K562 (cell line): ENCODE results near the gene FBLIM1. TPM values are rescaled to one million over a fixed set of nuclear protein-coding genes. Genes with fewer than 3 reads are reported as not detected.

Experiments used
- ATAC-seq: fragments of 200-7000 bp; cut with Tn5 transposase; 3 replicates; pipeline ENCODE4 v1.9.1; 2020; ENCODE audit warnings: moderate library complexity
- BruUV-seq: library from RNA; stranded (reverse); fragments of 400-500 nt; replicated peaks from 2 replicates; lab custom pipeline; 2021; lab: Mats Ljungman, UMichigan
- CTCF ChIA-PET: fragments of 300-600 bp; formaldehyde crosslinking; extraction: SDS; loops from one replicate; lab custom pipeline; 2021; ENCODE audit warnings: low intra/inter-chr PET ratio; lab: Yijun Ruan, JAX
- POLR2A ChIA-PET: fragments of 300-600, 350-650 bp; sonication (Branson Sonifier 250); formaldehyde crosslinking; extraction: SDS; loops from one replicate; lab custom pipeline; 2021; ENCODE audit warnings: antibody characterized with exemption, inconsistent platforms; lab: Yijun Ruan, JAX
- DNase-seq, 4 experiments: peaks; one replicate each; pipeline versions ENCODE4 v3.0.0 to v3.0.0-alpha.2; 2011 to 2018; ENCODE audit warnings: low spot score in 3 of 4, mixed read lengths in 3 of 4; ENCODE audit errors: extremely low read depth in 1 of 4
- FAIRE-seq: peaks from 2 replicates; lab custom pipeline; 2011; peaks lifted over from hg19 to GRCh38; lab: Jason Lieb, UNC
- H2AFZ ChIP-seq: 2 replicates; pipeline ENCODE4 v1.6.0; 2011; ENCODE audit warnings: low read depth, low read length, control low read depth, inconsistent platforms
- H3K27ac ChIP-seq: fragments of 200-600 bp; 3 replicates; pipeline ENCODE4 v1.8.0; 2011; ENCODE audit warnings: low read depth, mild to moderate bottlenecking, control low read depth, inconsistent platforms, low read length, moderate library complexity, mixed read lengths; ENCODE audit errors: extremely low read depth
- H3K27me3 ChIP-seq, 2 experiments: fragments of 300-600 bp in 1 of 2; 2 replicates in 1 of 2; 3 replicates in 1 of 2; pipeline versions ENCODE4 v1.6.0 to v1.8.0; 2011; ENCODE audit warnings: inconsistent platforms in 2 of 2, low read length in 2 of 2, mild to moderate bottlenecking in 1 of 2, mixed read lengths in 1 of 2, moderate library complexity in 1 of 2; ENCODE audit not compliant: control insufficient read depth in 2 of 2, insufficient read depth in 2 of 2
- H3K36me3 ChIP-seq: fragments of 300-600 bp; 3 replicates; pipeline ENCODE4 v1.8.0; 2011; ENCODE audit warnings: mild to moderate bottlenecking, low read length, inconsistent platforms; ENCODE audit not compliant: control insufficient read depth, insufficient read depth
- H3K4me1 ChIP-seq, 2 experiments: fragments of 200-600 bp in 1 of 2; replicated peaks in 1 of 2; 2 replicates in 1 of 2; 3 replicates in 1 of 2; pipeline versions ENCODE4 v1.5.1 to v1.8.0; 2011; ENCODE audit warnings: inconsistent platforms in 2 of 2, low read length in 2 of 2, mild to moderate bottlenecking in 1 of 2, mixed read lengths in 1 of 2, moderate library complexity in 1 of 2; ENCODE audit not compliant: control insufficient read depth in 2 of 2, insufficient read depth in 2 of 2
- H3K4me2 ChIP-seq: 2 replicates; pipeline ENCODE4 v1.6.1; 2011; ENCODE audit warnings: low read length, control low read depth, inconsistent platforms, mixed read lengths; ENCODE audit not compliant: insufficient read depth
- H3K4me3 ChIP-seq: fragments of 200-600 bp; sonication (generic), shearing (Covaris generic); 2 replicates; pipeline ENCODE4 v1.5.1; 2016; ENCODE audit warnings: control low read depth, inconsistent platforms
- H3K79me2 ChIP-seq: fragments of 200-600 bp; 3 replicates; pipeline ENCODE4 v1.8.0; 2011; ENCODE audit warnings: low read length, inconsistent platforms; ENCODE audit not compliant: control insufficient read depth, insufficient read depth
- H3K9ac ChIP-seq, 2 experiments: 2 replicates each; pipeline versions ENCODE4 v1.6.0 to v1.6.1; 2011; ENCODE audit warnings: low read depth in 2 of 2, low read length in 2 of 2, control low read depth in 1 of 2, inconsistent platforms in 1 of 2, mild to moderate bottlenecking in 1 of 2, mixed read lengths in 1 of 2; ENCODE audit not compliant: insufficient read depth in 1 of 2
- H3K9me1 ChIP-seq: one replicate; pipeline ENCODE4 v1.6.0; 2011; ENCODE audit warnings: inconsistent platforms, mild to moderate bottlenecking, low read length, moderate library complexity; ENCODE audit not compliant: control insufficient read depth, insufficient read depth
- H3K9me3 ChIP-seq: replicated peaks from 2 replicates; pipeline ENCODE4 v1.5.1; 2011; ENCODE audit warnings: low read depth, low read length, inconsistent platforms; ENCODE audit not compliant: control insufficient read depth, insufficient read depth
- H4K20me1 ChIP-seq: replicated peaks from 2 replicates; pipeline ENCODE4 v1.6.1; 2011; ENCODE audit warnings: low read length, inconsistent platforms, mixed read lengths; ENCODE audit not compliant: control insufficient read depth, insufficient read depth
- BCOR ChIP-seq: fragments of 450-650 bp; IDR thresholded peaks from 2 replicates; pipeline ENCODE4 v1.6.1; 2016
- CHAMP1 ChIP-seq: fragments of 450-650 bp; IDR thresholded peaks from 2 replicates; pipeline ENCODE4 v1.6.1; 2016; ENCODE audit warnings: mild to moderate bottlenecking
- E2F3 ChIP-seq: fragments of 250-450 bp; sonication (Bioruptor Pico); IDR thresholded peaks from 2 replicates; pipeline ENCODE4 v1.4.0; 2020; ENCODE audit warnings: mild to moderate bottlenecking
- HDAC2 ChIP-seq: fragments of 450-650 bp; IDR thresholded peaks from 2 replicates; pipeline ENCODE4 v1.6.1; 2016; ENCODE audit warnings: mild to moderate bottlenecking
- KDM1A ChIP-seq, 2 experiments: fragments of 450-650 bp; IDR thresholded peaks; 2 replicates each; pipeline ENCODE4 v1.6.1; 2016; ENCODE audit warnings: mild to moderate bottlenecking in 2 of 2
- MAFK ChIP-seq: IDR thresholded peaks from 2 replicates; pipeline ENCODE4 v1.6.1; 2011; ENCODE audit warnings: low read length, improper control_type of control experiment
- RBM14 ChIP-seq: fragments of 200-400 bp; formaldehyde crosslinking; IDR thresholded peaks from 2 replicates; pipeline ENCODE4 v1.6.1; 2018; ENCODE audit warnings: low read depth, mild to moderate bottlenecking, low read length, moderate library complexity, borderline replicate concordance; ENCODE audit not compliant: insufficient read depth
- RBM25 ChIP-seq: fragments of 200-400 bp; formaldehyde crosslinking; IDR thresholded peaks from 2 replicates; pipeline ENCODE4 v1.6.1; 2018; ENCODE audit warnings: low read length, low read depth, moderate library complexity; ENCODE audit not compliant: severe bottlenecking
- RBM39 ChIP-seq: fragments of 200-400 bp; formaldehyde crosslinking; optimal IDR thresholded peaks from 2 replicates; pipeline ENCODE3; 2018; ENCODE audit warnings: low read depth, low read length
- SMAD3 ChIP-seq: fragments of 450-650 bp; formaldehyde crosslinking; conservative IDR thresholded peaks from 2 replicates; pipeline ENCODE4 v1.4.0; 2020; ENCODE audit warnings: mild to moderate bottlenecking
- SMAD4 ChIP-seq: fragments of 250-450 bp; sonication (Bioruptor Pico); conservative IDR thresholded peaks from 2 replicates; pipeline ENCODE4 v1.8.0; 2021; ENCODE audit warnings: inconsistent platforms, mild to moderate bottlenecking, moderate library complexity
- TARDBP ChIP-seq: fragments of 450-650 bp; IDR thresholded peaks from 2 replicates; pipeline ENCODE4 v1.6.1; 2016
- ZFP36 ChIP-seq: fragments of 150-350 bp; IDR thresholded peaks from 2 replicates; pipeline ENCODE4 v1.6.1; 2018; ENCODE audit warnings: low read length, low read depth; ENCODE audit not compliant: partially characterized antibody
- ZNF121 ChIP-seq: sonication (generic); formaldehyde crosslinking; conservative IDR thresholded peaks from 2 replicates; pipeline ENCODE4 v1.8.0; 2022; ENCODE audit warnings: missing genetic modification reagents
- ZNF57 ChIP-seq: fragments of 450-650 bp; formaldehyde crosslinking; IDR thresholded peaks from 2 replicates; pipeline ENCODE4 v1.4.0; 2020; ENCODE audit warnings: mild to moderate bottlenecking, moderate library complexity
- WGBS: fragments of 100-300 bp; shearing (Covaris generic); methylation state at CpG from one replicate; pipeline ENCODE4 v1.1.6; 2016; ENCODE audit warnings: low coverage, mixed read lengths; ENCODE audit not compliant: insufficient coverage; ENCODE audit errors: missing lambda C conversion rate; 5-methylcytosine and 5-hydroxymethylcytosine counted together
- in situ Hi-C: fragments of 300-500 bp; cut with MboI; formaldehyde crosslinking; loops from 4 replicates; pipeline ENCODE4 v1.15.0; 2018; ENCODE audit warnings: inconsistent platforms, mixed read lengths
- intact Hi-C: fragments of 100-400 bp; cut with micrococcal nuclease; formaldehyde crosslinking; loops from 2 replicates; pipeline ENCODE4 v1.14.2; 2022
- polyA plus RNA-seq, 8 experiments: library from polyadenylated mRNA; depleted of rRNA in 4 of 8; stranded (reverse) in 5 of 8; unstranded in 3 of 8; fragments of >200 nt; fragmentation: Nextera tagmentation in 2 of 8; fragmentation: Illumina TruSeq in 1 of 8; extraction: Ambion mirVana in 2 of 8; extraction: Trizol in 1 of 8; gene quantifications; 2 replicates each; pipeline versions ENCODE4 v1.2.1 to v1.2.3, GENCODE V29; 2011 to 2014; ENCODE audit warnings: inconsistent platforms in 1 of 8, missing spikeins in 1 of 8
- total RNA-seq, 7 experiments: library from RNA; depleted of rRNA in 6 of 7; stranded (reverse); fragments of >200 nt in 6 of 7; fragmentation: Illumina TruSeq in 2 of 7; extraction: Trizol in 2 of 7; gene quantifications; 2 replicates each; pipeline versions ENCODE4 v1.2.1 to v1.2.3, GENCODE V29; 2011 to 2021; ENCODE audit warnings: low replicate concordance in 1 of 7
- TF ChIP-seq, protein P1 (sequence below): sonication (generic); formaldehyde crosslinking; IDR thresholded peaks from 2 replicates; pipeline ENCODE4 v1.8.0; 2022; ENCODE audit warnings: missing genetic modification reagents, mild to moderate bottlenecking, moderate library complexity, borderline replicate concordance

The FBLIM1 gene
- total and polyA plus RNA-seq, 9 of the 15 experiments (the other 6 are each of a cell fraction or from before 2014, with no cell fraction given): 0.14 to 0.24 TPM; not detected in 7

- Histone ChIP-seq H3K27ac (no peak overlapping the region), H3K4me2 (no peak overlapping the region)
- BruUV-seq: no TSS peak
These were observed 61.9 kb downstream of the FBLIM1 start for GRCh38 chr1:15820478-15820877.

More at GRCh38 chr1:15820478-15820877, 61.9 kb downstream of the FBLIM1 start:
- Histone ChIP-seq H3K9me3 (no peaks in the 10 kb centered on the region), H3K9ac (no peak overlapping the region), H3K4me3 (no peak overlapping the region), H3K9me1 (no peaks in the 10 kb centered on the region), H3K4me1 (no peaks in the 10 kb centered on the region; a peak in 3 of 5 replicates), H3K79me2 (no peaks in the 10 kb centered on the region), H4K20me1 (no peaks in the 10 kb centered on the region), H3K36me3 (no peaks in the 10 kb centered on the region), H3K27me3 (no peaks in the 10 kb centered on the region), H2AFZ (no peak overlapping the region)
- 49% methylated on average over 3 of the region's 3 CpGs for WGBS
- intact Hi-C loops: no loop called here
- DNase-seq (no peak), FAIRE-seq (no peak), ATAC-seq (no peak)
- POLR2A ChIA-PET: interaction anchor here (0.6 to 1.9 kb wide), 3 partner anchors 11 to 14 kb away, joined by 3 to 9 read pairs (median 5); no protein-coding TSS in a partner anchor
- in situ Hi-C loops: no loop called here
- TF ChIP-seq ZFP36: no peak
- no peak for TF ChIP-seq SMAD3
- no peak for TF ChIP-seq RBM14
- TF ChIP-seq BCOR: peak; percentile 61
- TF ChIP-seq, protein P1, sequence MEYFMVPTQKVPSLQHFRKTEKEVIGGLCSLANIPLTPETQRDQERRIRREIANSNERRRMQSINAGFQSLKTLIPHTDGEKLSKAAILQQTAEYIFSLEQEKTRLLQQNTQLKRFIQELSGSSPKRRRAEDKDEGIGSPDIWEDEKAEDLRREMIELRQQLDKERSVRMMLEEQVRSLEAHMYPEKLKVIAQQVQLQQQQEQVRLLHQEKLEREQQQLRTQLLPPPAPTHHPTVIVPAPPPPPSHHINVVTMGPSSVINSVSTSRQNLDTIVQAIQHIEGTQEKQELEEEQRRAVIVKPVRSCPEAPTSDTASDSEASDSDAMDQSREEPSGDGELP (CRISPR knock-in tag): no peak
- no peak for TF ChIP-seq RBM39
- no peak for TF ChIP-seq MAFK
- TF ChIP-seq HDAC2: no peak
- TF ChIP-seq SMAD4: no peak
- no peak for TF ChIP-seq E2F3 (CRISPR knock-in tag)
- no peak for TF ChIP-seq CHAMP1
- TF ChIP-seq RBM25: peak; percentile 40
- TF ChIP-seq ZNF57 (CRISPR knock-in tag): no peak
- 0 out of 4 replicates have a peak, but pooled peaks have one; percentile 12 to 16 for TF ChIP-seq KDM1A (IDR thresholded peaks at IDR 0.05)
- TF ChIP-seq TARDBP: no peak
- peak; percentile 99 for TF ChIP-seq ZNF121 (CRISPR knock-in tag)
- CTCF ChIA-PET: no interaction called here
